ENCODE data around the gene FAM81B.

Gene FAM81B

GRCh38 chr5:95403996-95404395, 12.8 kb downstream of the FAM81B start:
- no peak for DNase-seq

- DNase-seq: no peak
Measured at GRCh38 chr5:95406426-95407090, 15.4 kb downstream of the FAM81B start.

- no peak for DNase-seq
Measured at GRCh38 chr5:95410279-95410678, 19.1 kb downstream of the FAM81B start.

DNA sequence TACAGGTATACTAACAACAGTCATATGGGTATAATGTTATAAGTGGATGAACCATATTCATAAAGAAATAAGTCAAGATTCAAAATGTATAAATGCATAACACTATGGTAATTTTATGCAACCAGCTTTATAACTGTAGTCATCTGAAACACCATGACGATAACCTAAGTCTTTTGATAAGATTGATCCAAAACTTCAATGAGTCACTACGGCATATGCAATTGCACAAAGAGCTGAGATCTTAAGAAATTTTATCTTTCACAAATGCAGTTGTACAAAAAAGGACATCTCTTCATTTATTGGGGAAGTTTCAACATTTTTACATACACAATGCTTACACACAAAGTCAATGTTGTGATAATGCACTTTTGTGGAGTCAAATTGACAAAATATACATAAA, 20.3 kb downstream of the FAM81B start:
- DNase-seq: no peak

- DNase-seq: no peak
Measured at GRCh38 chr5:95414451-95414850, 23.3 kb downstream of the FAM81B start.

GRCh38 chr5:95417971-95418370, 26.8 kb downstream of the FAM81B start:
- DNase-seq: no peak

- DNase-seq: no peak
Measured at GRCh38 chr5:95422838-95423237, 31.7 kb downstream of the FAM81B start.

- no peak for DNase-seq
Measured at GRCh38 chr5:95424016-95424415, 32.9 kb downstream of the FAM81B start.

- no peak for DNase-seq
Measured at GRCh38 chr5:95424526-95424925, 33.4 kb downstream of the FAM81B start.

DNA sequence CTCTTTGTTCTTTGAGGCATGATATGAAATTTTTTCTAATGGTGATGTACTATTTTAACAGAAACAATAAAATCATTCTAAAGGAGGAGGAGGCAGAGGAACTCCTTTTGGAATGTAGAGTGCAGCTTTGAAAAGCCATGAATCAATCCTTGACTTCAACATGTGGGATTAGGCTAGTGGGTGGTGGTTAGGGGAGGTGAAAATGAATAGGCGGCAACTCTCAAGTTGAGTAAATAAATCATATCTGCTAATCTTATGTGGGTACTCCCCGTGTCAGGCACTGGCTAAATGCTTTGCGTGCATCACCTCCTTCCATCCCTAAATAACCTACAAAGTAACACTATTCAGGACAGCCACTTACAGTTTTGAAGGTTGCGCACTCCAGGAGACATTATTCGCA, 35.1 kb downstream of the FAM81B start:
- DNase-seq: no peak

- no peak for DNase-seq
Measured at GRCh38 chr5:95432779-95433178, 41.6 kb downstream of the FAM81B start.

DNA sequence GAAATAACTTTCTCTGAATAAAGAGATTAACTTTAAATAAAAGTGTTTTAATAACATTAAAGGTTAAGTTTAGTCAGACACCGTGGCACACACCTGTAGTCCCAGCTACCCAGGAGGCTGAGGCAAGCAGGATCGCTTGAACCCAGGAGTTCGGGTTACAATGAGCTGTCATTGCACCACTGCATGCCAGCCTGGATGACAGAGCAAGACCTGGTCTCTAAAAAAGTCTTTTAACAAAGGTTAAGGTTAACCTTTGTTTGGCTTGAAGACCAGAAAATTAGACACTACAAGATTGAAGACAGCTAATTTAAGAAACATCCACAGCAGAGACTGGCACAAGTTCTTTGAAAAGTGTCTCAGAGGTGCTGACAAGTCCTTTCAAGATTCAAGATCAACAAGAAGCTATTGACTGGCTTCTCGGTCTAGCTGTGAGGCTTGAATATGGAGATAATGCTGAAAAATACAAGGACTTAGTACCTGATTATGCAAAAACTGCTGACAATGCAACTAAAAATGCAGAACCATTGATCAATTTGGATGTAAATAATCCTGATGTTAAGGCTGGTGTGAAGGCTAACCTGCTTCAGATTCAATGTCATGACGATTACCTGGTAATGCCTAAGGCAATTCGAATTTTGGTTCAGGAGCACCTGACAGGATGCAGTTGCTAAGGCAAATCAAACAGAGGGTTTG, 48.8 kb downstream of the FAM81B start:
- no peak for DNase-seq

DNA sequence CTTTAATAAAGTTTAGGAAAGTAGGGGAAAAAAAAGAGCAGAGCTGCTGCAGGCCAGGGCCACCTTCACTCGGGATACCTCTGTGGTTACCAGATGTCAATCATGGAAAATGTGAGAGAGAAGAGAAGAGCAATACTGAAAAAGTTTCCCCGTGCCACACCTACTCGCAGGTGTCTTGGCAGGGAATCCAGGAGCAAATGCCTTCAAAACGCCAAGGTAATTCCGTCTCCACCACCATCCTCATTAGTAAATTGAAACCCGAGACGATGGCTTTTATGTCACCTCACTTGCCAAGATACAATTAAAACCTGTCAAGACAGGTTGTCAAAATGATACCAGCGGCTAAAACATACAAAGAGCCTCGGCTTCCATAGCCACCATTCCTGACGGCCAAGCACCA, 49.7 kb downstream of the FAM81B start:
- no peak for DNase-seq

DNA sequence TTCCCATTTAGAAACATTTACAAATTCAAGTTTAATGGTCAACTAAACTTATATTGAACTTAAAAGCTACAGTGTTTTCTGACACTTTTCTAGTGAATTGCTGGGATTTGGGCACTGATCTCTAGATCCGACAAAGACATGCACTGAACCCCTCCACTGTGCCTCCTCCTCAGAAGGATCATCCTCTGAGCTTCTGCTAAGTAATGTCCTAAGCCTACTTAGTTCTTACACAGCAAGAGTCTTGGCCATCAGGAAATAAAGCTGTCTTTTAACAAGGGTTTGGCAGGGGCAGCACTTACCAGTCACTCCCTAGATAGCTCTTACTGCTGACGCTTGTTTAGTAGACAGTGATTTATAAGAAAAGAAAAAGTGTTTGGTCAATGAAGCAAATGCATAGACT, 50.5 kb downstream of the FAM81B start:
- DNase-seq: no peak

- DNase-seq: no peak
Measured at GRCh38 chr5:95445442-95445841, 54.3 kb downstream of the FAM81B start.

GRCh38 chr5:95445995-95446394, 54.8 kb downstream of the FAM81B start:
- DNase-seq: no peak

DNA sequence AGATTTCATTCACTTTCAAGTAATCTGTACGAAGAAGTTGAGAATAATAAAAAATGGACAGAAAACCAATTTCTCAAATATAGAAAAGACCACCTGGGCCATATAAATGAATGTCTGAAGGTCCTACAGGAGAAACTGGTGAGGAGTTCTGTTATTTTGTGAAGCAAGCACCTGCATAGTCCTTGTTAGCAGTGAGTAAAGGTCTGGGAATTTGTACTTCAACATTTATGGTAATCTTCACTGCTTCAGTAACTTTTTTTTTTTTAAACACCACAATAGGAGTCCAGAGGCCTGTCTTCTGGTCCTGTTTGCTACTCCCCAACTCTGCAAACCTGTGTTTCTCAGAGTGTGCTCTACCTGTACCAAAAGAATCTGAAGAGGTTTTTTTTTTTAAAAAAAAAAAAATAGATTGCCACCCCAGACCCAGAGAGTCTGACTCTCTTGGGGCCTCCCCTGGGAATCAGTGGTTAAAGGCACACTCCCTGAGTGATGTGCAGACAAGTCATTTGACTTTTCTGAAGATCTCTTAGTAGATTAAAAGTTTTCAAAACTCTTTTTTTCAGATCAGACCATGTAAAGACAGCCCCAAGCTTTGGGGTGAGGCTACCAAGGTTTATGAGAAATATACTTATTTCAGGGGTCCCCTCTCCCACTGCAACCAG, 55.5 kb downstream of the FAM81B start:
- no peak for DNase-seq

GRCh38 chr5:95447961-95448360, 56.8 kb downstream of the FAM81B start:
- no peak for DNase-seq

DNA sequence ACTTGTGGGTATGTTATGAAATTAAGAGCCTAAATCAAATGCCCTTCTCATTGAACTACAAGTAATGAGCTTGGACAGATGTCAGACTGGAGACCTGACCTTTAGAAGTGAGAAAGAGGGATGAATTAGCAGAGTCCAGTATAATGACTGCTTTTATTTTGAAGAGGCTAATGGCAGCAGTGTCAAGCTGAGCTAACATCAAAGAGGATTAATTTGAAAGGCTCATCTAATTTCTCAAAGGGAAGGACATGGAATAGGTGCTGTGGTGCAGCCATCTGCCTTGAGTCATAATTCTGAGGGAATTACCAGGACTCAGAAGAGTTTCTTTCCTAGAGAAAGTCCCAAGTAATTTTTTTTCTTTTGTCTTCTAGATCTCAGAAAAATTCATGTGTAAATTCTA, 57.6 kb downstream of the FAM81B start:
- DNase-seq: peak; percentile 80

DNA sequence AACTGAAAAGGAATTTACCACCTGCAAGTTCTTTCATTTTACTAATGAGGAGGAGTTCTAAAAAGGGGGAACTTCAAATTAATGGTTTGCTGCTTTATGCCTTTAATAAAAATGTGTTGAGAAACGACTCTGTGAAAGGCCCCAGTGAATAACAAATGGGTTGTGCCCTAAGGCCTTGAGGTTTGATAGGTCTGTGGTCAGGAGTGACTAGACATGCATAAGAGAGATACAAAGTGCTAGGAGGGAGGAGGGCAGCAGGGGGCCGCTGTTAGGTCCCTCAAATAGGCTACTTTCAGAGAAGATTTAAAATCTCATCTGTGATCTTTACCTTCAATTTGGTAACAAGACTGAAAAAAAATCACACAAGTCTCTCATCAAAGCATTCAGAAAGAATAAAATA, 58.3 kb downstream of the FAM81B start:
- DNase-seq: no peak

DNA sequence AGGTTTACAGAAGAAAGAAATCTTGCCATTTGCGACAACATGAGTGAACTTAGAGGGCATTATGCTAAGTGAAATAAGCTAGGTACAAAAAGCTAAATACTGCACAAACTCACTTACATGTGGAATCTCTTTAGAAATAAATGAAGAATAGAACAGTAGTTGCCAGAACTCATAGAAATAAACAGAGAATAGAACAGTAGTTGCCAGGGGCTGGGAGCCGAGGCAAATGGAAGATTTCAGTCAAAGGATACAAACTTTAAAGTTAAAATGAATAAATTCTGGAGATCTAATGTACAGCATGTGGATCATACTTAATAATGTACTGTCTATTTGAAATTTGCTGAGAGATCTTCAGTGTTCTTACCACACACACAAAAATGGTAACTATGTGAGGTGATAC, 63.4 kb downstream of the FAM81B start:
- DNase-seq: no peak

- DNase-seq: no peak
Measured at GRCh38 chr5:95460665-95461064, 69.5 kb downstream of the FAM81B start.

GRCh38 chr5:95471487-95471886, 80.3 kb downstream of the FAM81B start:
- DNase-seq: no peak

DNA sequence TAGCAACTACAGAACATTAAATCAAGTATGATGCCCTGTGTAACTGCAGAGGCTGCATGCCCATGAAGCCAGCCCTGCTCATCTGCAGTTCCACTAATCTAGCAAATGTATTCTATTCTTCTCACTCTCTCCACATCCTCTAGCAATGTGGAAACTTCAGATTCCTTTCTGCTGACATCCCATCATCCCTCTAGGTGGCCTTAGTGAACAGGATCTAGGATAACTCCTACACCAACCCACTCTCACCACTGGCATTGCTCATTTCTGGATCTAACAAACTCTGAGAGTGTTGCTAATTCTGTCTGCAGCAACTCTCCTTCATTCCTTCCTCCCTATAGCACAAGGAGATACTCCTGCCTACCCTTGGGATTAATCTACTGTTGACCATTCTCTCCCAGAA, 80.8 kb downstream of the FAM81B start:
- no peak for DNase-seq

All from NCI-H524 treated with DMSO at 0.1 percent for 48 hours (cell line).